Measurements from ENCODE around the gene DKK3. TPM values are rescaled to one million over a fixed set of nuclear protein-coding genes. Genes with fewer than 3 reads are reported as not detected.

DKK3 gene
- total RNA-seq, 4 donors from 2014 or later, result 4.1 to 31.7 (median 7.2) TPM

- no peak overlapping the region for H3K27ac ChIP-seq
- in situ Hi-C loops (cut with MboI; ENCODE audit: low sequenced_read_pairs in 4 of 4), result no loop called here
- ATAC-seq, result no peak
Observed at GRCh38 chr11:11996321-11997048, 11.9 kb downstream of the DKK3 start.

GRCh38 chr11:11995601-11996000 lies 12.8 kb downstream of the DKK3 start:
- intact Hi-C loops (cut with DNase I; ENCODE audit: low total_unique reads) (no loop called here), in situ Hi-C loops (cut with MboI; ENCODE audit: low sequenced_read_pairs in 4 of 4) (no loop called here)
- Histone ChIP-seq H3K4me3 (no peak overlapping the region), H3K27ac (no peak overlapping the region), H3K4me1 (peaks cover 0 to 9% of the 10 kb centered on the region in 2 donors), H3K36me3 (no peaks in the 10 kb centered on the region), H3K9me3 (no peaks in the 10 kb centered on the region), H3K27me3 (peaks cover 0 to 3% (median 0%) of the 10 kb centered on the region in 3 donors)
- TF ChIP-seq POLR2A (IDR thresholded peaks at IDR 0.05) (no peak), CTCF (IDR thresholded peaks at IDR 0.05 in 4 of 5, conservative IDR thresholded peaks at IDR 0.05 in 1 of 5) (no peak)
- ATAC-seq, result no peak
- no peak for DNase-seq

More at GRCh38 chr11:11996321-11997048, 11.9 kb downstream of the DKK3 start:
- Histone ChIP-seq H3K9me3 (no peaks in the 10 kb centered on the region), H3K36me3 (no peaks in the 10 kb centered on the region), H3K4me3 (no peak overlapping the region), H3K4me1 (peaks cover 0 to 9% of the 10 kb centered on the region in 2 donors), H3K27me3 (peaks cover 0 to 3% (median 0%) of the 10 kb centered on the region in 3 donors)
- TF ChIP-seq CTCF (IDR thresholded peaks at IDR 0.05 in 4 of 5, conservative IDR thresholded peaks at IDR 0.05 in 1 of 5), result no peak
- TF ChIP-seq POLR2A (IDR thresholded peaks at IDR 0.05), result no peak
- intact Hi-C loops (cut with DNase I; ENCODE audit: low total_unique reads), result no loop called here
- DNase-seq, result no peak

GRCh38 chr11:11993839-11994238 lies 14.6 kb downstream of the DKK3 start:
- Histone ChIP-seq H3K27ac (peak overlapping the region in 1 of 4 donors; percentile 27), H3K9me3 (no peaks in the 10 kb centered on the region), H3K36me3 (no peaks in the 10 kb centered on the region), H3K27me3 (peaks cover 0 to 3% (median 0%) of the 10 kb centered on the region in 3 donors), H3K4me1 (peaks cover 0 to 9% of the 10 kb centered on the region in 2 donors), H3K4me3 (no peak overlapping the region)
- intact Hi-C loops (cut with DNase I; ENCODE audit: low total_unique reads), result no loop called here
- TF ChIP-seq CTCF (IDR thresholded peaks at IDR 0.05 in 4 of 5, conservative IDR thresholded peaks at IDR 0.05 in 1 of 5) (no peak), POLR2A (IDR thresholded peaks at IDR 0.05) (no peak)
- ATAC-seq (peak; percentile 95 to 97), DNase-seq (peak; percentile 47 to 54)
- in situ Hi-C loops (cut with MboI; ENCODE audit: low sequenced_read_pairs in 4 of 4), result no loop called here

DNA sequence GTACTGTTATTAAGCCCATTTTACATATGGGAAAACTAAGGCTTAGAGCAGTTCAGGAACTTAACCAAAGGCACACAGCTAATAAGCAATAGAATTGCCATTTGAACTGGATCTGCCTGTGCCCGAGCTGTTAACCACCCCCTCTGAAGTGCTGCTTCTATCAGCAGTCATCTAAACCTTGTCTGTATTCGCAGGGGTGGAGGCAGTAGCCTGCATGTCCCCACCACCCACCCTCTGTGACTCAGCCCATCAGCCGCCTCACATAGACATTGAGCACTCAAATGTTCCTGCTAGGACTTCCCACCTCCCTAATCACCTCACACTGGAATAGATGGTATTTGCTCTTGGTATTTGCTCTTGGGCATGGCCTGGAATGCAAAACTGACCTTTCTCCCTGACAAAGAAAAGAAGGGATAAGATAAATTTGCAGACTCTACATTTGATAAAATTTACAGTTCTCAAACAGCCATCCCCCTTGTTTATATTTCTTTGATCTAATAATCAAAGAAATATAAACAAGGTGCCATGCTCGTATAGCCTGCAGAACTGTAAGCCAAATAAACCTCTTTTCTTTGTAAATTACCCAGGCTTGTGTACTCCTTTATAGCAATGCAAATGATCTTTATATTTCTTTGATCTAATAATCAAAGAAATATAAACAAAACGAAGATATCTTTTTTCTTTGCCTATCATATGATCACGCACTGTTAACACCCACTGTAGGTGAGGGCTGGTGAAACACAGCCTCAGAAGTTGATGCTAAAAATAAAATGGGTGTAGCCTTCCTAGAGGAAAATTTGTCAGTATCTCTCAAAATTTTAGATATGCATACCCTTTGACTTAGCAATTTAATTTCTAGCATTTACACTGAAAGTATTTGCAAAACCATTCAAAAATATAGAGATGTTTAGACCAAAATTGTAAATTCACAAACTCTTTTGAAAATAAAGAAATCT lies 15.9 kb downstream of the DKK3 start:
- ATAC-seq, result no peak
- no peaks in the 10 kb centered on the region for H3K9me3 ChIP-seq
- peaks cover 0 to 9% of the 10 kb centered on the region in 2 donors for H3K4me1 ChIP-seq
- in situ Hi-C loops (cut with MboI; ENCODE audit: low sequenced_read_pairs in 4 of 4), result no loop called here
- no peak for DNase-seq
- no peak overlapping the region for H3K27ac ChIP-seq
- H3K27me3 ChIP-seq, result no peaks in the 10 kb centered on the region
- no peaks in the 10 kb centered on the region for H3K36me3 ChIP-seq
- no peak for TF ChIP-seq CTCF (IDR thresholded peaks at IDR 0.05 in 4 of 5, conservative IDR thresholded peaks at IDR 0.05 in 1 of 5)
- TF ChIP-seq POLR2A (IDR thresholded peaks at IDR 0.05), result no peak
- H3K4me3 ChIP-seq, result no peak overlapping the region
- intact Hi-C loops (cut with DNase I; ENCODE audit: low total_unique reads), result no loop called here
